ENCODE measurements around the gene MSS51.

GRCh38 chr10:73449113-73449512 lies 15.8 kb upstream of the MSS51 start:
- TF ChIP-seq EZH2 (IDR thresholded peaks at IDR 0.05; ENCODE audit: borderline replicate concordance, low read depth, low read length, severe bottlenecking) (no peak), MAX (IDR thresholded peaks at IDR 0.05; ENCODE audit: insufficient read depth, insufficient read length) (no peak), MYC (IDR thresholded peaks at IDR 0.05; ENCODE audit: low read depth, low read length) (no peak), POLR2AphosphoS5 (IDR thresholded peaks at IDR 0.05; ENCODE audit: insufficient read depth, low read depth, low read length) (no peak), POLR2A (IDR thresholded peaks at IDR 0.05; ENCODE audit: low read depth, low read length) (no peak), JUN (IDR thresholded peaks at IDR 0.05; ENCODE audit: borderline replicate concordance, insufficient read depth, insufficient read length, low read depth) (no peak), FOS (IDR thresholded peaks at IDR 0.05; ENCODE audit: borderline replicate concordance, insufficient read depth, low read length) (no peak)
- TF ChIP-seq, protein P1, sequence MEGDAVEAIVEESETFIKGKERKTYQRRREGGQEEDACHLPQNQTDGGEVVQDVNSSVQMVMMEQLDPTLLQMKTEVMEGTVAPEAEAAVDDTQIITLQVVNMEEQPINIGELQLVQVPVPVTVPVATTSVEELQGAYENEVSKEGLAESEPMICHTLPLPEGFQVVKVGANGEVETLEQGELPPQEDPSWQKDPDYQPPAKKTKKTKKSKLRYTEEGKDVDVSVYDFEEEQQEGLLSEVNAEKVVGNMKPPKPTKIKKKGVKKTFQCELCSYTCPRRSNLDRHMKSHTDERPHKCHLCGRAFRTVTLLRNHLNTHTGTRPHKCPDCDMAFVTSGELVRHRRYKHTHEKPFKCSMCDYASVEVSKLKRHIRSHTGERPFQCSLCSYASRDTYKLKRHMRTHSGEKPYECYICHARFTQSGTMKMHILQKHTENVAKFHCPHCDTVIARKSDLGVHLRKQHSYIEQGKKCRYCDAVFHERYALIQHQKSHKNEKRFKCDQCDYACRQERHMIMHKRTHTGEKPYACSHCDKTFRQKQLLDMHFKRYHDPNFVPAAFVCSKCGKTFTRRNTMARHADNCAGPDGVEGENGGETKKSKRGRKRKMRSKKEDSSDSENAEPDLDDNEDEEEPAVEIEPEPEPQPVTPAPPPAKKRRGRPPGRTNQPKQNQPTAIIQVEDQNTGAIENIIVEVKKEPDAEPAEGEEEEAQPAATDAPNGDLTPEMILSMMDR (IDR thresholded peaks at IDR 0.05; ENCODE audit: extremely low read depth in 1 of 2, insufficient read depth in 1 of 2, low read depth in 1 of 2, low read length in 2 of 2), result no peak
